Fibroblast of skin of right biceps (primary cell): ENCODE results near the gene SRP68.

ENCODE experiments used
- DNase-seq: peaks from one replicate; pipeline ENCODE4 v3.0.0-alpha.2; 2013

SRP68 gene

GRCh38 chr17:76072148-76072858 lies at the start of gene SRP68:
Gene SRP68 (minus strand): TSS chr17:76072517. CDS start chr17:76072491, 26 bp downstream.
- peak; percentile 91 for DNase-seq

- DNase-seq: peak; percentile 55
Observed at GRCh38 chr17:76121932-76122430, 49.7 kb upstream of the SRP68 start.

GRCh38 chr17:76120658-76121008 lies 48.3 kb upstream of the SRP68 start:
- no peak for DNase-seq

GRCh38 chr17:76119409-76120371 lies 47.4 kb upstream of the SRP68 start:
- no peak for DNase-seq

GRCh38 chr17:76115138-76115754 lies 42.9 kb upstream of the SRP68 start:
- no peak for DNase-seq

- peak; percentile 67 for DNase-seq
Observed at GRCh38 chr17:76111956-76112355, 39.6 kb upstream of the SRP68 start.

- no peak for DNase-seq
Observed at GRCh38 chr17:76107509-76107908, 35.2 kb upstream of the SRP68 start.

GRCh38 chr17:76106703-76107102 lies 34.4 kb upstream of the SRP68 start:
- DNase-seq: peak; percentile 70

GRCh38 chr17:76104896-76105231 lies 32.5 kb upstream of the SRP68 start:
- no peak for DNase-seq

GRCh38 chr17:76104140-76104895 lies 32.0 kb upstream of the SRP68 start:
- DNase-seq: no peak

- DNase-seq: peak; percentile 90
Observed at GRCh38 chr17:76103274-76104139, 31.2 kb upstream of the SRP68 start, which contains the start of gene EXOC7. Gene EXOC7 (minus strand): TSS chr17:76103787. CDS start chr17:76103692, 95 bp downstream.

GRCh38 chr17:76102944-76103273 lies 30.6 kb upstream of the SRP68 start:
- DNase-seq: no peak

GRCh38 chr17:76097716-76098295 lies 25.5 kb upstream of the SRP68 start:
- no peak for DNase-seq

GRCh38 chr17:76095943-76096342 lies 23.6 kb upstream of the SRP68 start:
- DNase-seq: no peak

GRCh38 chr17:76094046-76094445 lies 21.7 kb upstream of the SRP68 start:
- no peak for DNase-seq

- no peak for DNase-seq
Observed at GRCh38 chr17:76092526-76093413, 20.5 kb upstream of the SRP68 start.

GRCh38 chr17:76091526-76092286 lies 19.4 kb upstream of the SRP68 start:
- no peak for DNase-seq

- no peak for DNase-seq
Observed at GRCh38 chr17:76090517-76091129, 18.3 kb upstream of the SRP68 start.
